CD14-positive monocyte (primary cell): ENCODE data around the gene DPYD. TPM values are rescaled to one million over a fixed set of nuclear protein-coding genes. Genes with fewer than 3 reads are reported as not detected.

ENCODE experiments used
- DNase-seq, 3 donors: peaks; one replicate each; pipeline ENCODE4 v3.0.0-alpha.2; 2011 to 2022
- H2AFZ ChIP-seq: 2 replicates; pipeline ENCODE4 v1.6.0; 2012; ENCODE audit warnings: mild to moderate bottlenecking, low read depth, low read length, inconsistent platforms; ENCODE audit not compliant: insufficient read depth, poor library complexity, severe bottlenecking
- H3K27ac ChIP-seq, 2 donors: 1 replicate in 1 of 2; 2 replicates in 1 of 2; pipeline ENCODE4 v1.5.1; 2012 to 2013; ENCODE audit warnings: low read length in 2 of 2, control low read depth in 1 of 2, inconsistent platforms in 1 of 2, low read depth in 1 of 2, mild to moderate bottlenecking in 1 of 2
- H3K27me3 ChIP-seq, 2 donors: one replicate each; pipeline versions ENCODE4 v1.6.0 to v1.6.1; 2011 to 2013; ENCODE audit warnings: low read length in 2 of 2; ENCODE audit not compliant: control insufficient read depth in 2 of 2, insufficient read depth in 2 of 2
- H3K36me3 ChIP-seq, 2 donors: replicated peaks in 1 of 2; 1 replicate in 1 of 2; 2 replicates in 1 of 2; pipeline versions ENCODE4 v1.5.1 to v1.6.1; 2012 to 2013; ENCODE audit warnings: low read length in 2 of 2, control low read depth in 1 of 2, inconsistent platforms in 1 of 2, mild to moderate bottlenecking in 1 of 2; ENCODE audit not compliant: insufficient read depth in 2 of 2, control insufficient read depth in 1 of 2
- H3K4me1 ChIP-seq, 2 donors: 1 replicate in 1 of 2; 2 replicates in 1 of 2; pipeline versions ENCODE4 v1.5.1 to v1.6.1; 2012 to 2013; ENCODE audit warnings: low read length in 2 of 2, control low read depth in 1 of 2, inconsistent platforms in 1 of 2, mild to moderate bottlenecking in 1 of 2, moderate library complexity in 1 of 2; ENCODE audit not compliant: insufficient read depth in 2 of 2, control insufficient read depth in 1 of 2
- H3K4me2 ChIP-seq: replicated peaks from 2 replicates; pipeline ENCODE3; 2012; ENCODE audit warnings: low read length, moderate library complexity, mild to moderate bottlenecking; ENCODE audit not compliant: poor library complexity, severe bottlenecking; ENCODE audit errors: extremely low read depth
- H3K4me3 ChIP-seq, 3 experiments: fragments of 200-600 bp in 1 of 3; sonication (generic) in 1 of 3; replicated peaks in 1 of 3; 1 replicate in 2 of 3; 2 replicates in 1 of 3; pipeline ENCODE4 v1.5.1; 2011 to 2013; ENCODE audit warnings: low read length in 3 of 3, mild to moderate bottlenecking in 3 of 3, control low read depth in 2 of 3, low read depth in 2 of 3, inconsistent platforms in 1 of 3, moderate library complexity in 1 of 3
- H3K79me2 ChIP-seq: 2 replicates; pipeline ENCODE4 v1.6.0; 2012; ENCODE audit warnings: mild to moderate bottlenecking, control low read depth, inconsistent platforms, low read length, moderate library complexity; ENCODE audit not compliant: insufficient read depth
- H3K9ac ChIP-seq: 2 replicates; pipeline ENCODE4 v1.6.0; 2017; ENCODE audit warnings: low read length, mild to moderate bottlenecking; ENCODE audit not compliant: insufficient read depth, poor library complexity, severe bottlenecking
- H3K9me3 ChIP-seq, 2 donors: replicated peaks in 1 of 2; 1 replicate in 1 of 2; 2 replicates in 1 of 2; pipeline versions ENCODE4 v1.5.1 to v1.6.1; 2012 to 2013; ENCODE audit warnings: low read length in 2 of 2, control low read depth in 1 of 2; ENCODE audit not compliant: control insufficient read depth in 1 of 2, insufficient read depth in 1 of 2
- H4K20me1 ChIP-seq: 2 replicates; pipeline ENCODE4 v1.6.0; 2012; ENCODE audit warnings: mild to moderate bottlenecking, low read length, control low read depth, moderate library complexity; ENCODE audit not compliant: insufficient read depth
- H3K27ac Mint-ChIP-seq, 7 donors: one replicate each; pipeline ENCODE4 v1.8.0; 2020; ENCODE audit warnings: mild to moderate bottlenecking in 7 of 7, mixed read lengths in 7 of 7, moderate library complexity in 6 of 7, inconsistent platforms in 2 of 7
- H3K27me3 Mint-ChIP-seq, 3 donors: one replicate each; pipeline ENCODE4 v1.8.0; 2021 to 2022; ENCODE audit warnings: low read depth in 3 of 3, mild to moderate bottlenecking in 3 of 3, mixed read lengths in 3 of 3, moderate library complexity in 3 of 3, inconsistent platforms in 1 of 3
- H3K36me3 Mint-ChIP-seq, 2 donors: one replicate each; pipeline ENCODE4 v1.8.0; 2020; ENCODE audit warnings: mixed read lengths in 2 of 2, inconsistent platforms in 1 of 2, mild to moderate bottlenecking in 1 of 2
- H3K4me1 Mint-ChIP-seq: one replicate; pipeline ENCODE4 v1.8.0; 2020; ENCODE audit warnings: mild to moderate bottlenecking, mixed read lengths
- H3K4me3 Mint-ChIP-seq, 2 donors: one replicate each; pipeline ENCODE4 v1.8.0; 2020; ENCODE audit warnings: mild to moderate bottlenecking in 2 of 2, mixed read lengths in 2 of 2, moderate library complexity in 1 of 2
- H3K9me3 Mint-ChIP-seq, 7 donors: one replicate each; pipeline ENCODE4 v1.8.0; 2020 to 2022; ENCODE audit warnings: mixed read lengths in 7 of 7, mild to moderate bottlenecking in 6 of 7, moderate library complexity in 6 of 7, inconsistent platforms in 2 of 7
- WGBS: methylation state at CpG from one replicate; pipeline ENCODE4 v1.1.5; 2013; ENCODE audit warnings: missing lambda C conversion rate; ENCODE audit not compliant: insufficient coverage; 5-methylcytosine and 5-hydroxymethylcytosine counted together
- intact Hi-C, 2 donors: fragments of 100-400 bp; cut with micrococcal nuclease; formaldehyde crosslinking; loops; one replicate each; pipeline versions ENCODE4 v1.15.0 to v1.15.1; 2023
- polyA plus RNA-seq, 3 donors: library from polyadenylated mRNA; depleted of rRNA in 1 of 3; unstranded in 2 of 3; stranded (reverse) in 1 of 3; fragments of 300-500 nt in 2 of 3; fragments of >200 nt in 1 of 3; fragmentation: Illumina TruSeq in 2 of 3; gene quantifications; 1 replicate in 2 of 3; 2 replicates in 1 of 3; pipeline ENCODE4 v1.2.3, GENCODE V29; 2012 to 2021
- TF ChIP-seq, protein P1 (sequence below): fragments of 200-600 bp; IDR thresholded peaks from one replicate; pipeline ENCODE4 v1.8.0; 2022; ENCODE audit warnings: antibody characterized with exemption, mild to moderate bottlenecking

The DPYD gene
- polyA plus RNA-seq, 3 donors, result 87.6 to 171 (median 144) TPM

GRCh38 chr1:97078872-97079271 is 842.0 kb downstream of the DPYD start:
- Mint-ChIP-seq H3K27ac (no peak overlapping the region), H3K36me3 (peaks cover 59 to 64% of the 10 kb centered on the region in 2 donors), H3K27me3 (no peaks in the 10 kb centered on the region), H3K9me3 (no peaks in the 10 kb centered on the region), H3K4me3 (no peak overlapping the region), H3K4me1 (no peaks in the 10 kb centered on the region)
- H3K4me3 ChIP-seq, result no peak overlapping the region
- no peaks in the 10 kb centered on the region for H3K27me3 ChIP-seq
- intact Hi-C loops, result no loop called here
- no peaks in the 10 kb centered on the region for H3K4me1 ChIP-seq
- H4K20me1 ChIP-seq, result no peaks in the 10 kb centered on the region
- DNase-seq, result no peak
- no peak overlapping the region for H2AFZ ChIP-seq
- H3K4me2 ChIP-seq, result no peak overlapping the region
- H3K9me3 ChIP-seq, result no peaks in the 10 kb centered on the region
- TF ChIP-seq, protein P1, sequence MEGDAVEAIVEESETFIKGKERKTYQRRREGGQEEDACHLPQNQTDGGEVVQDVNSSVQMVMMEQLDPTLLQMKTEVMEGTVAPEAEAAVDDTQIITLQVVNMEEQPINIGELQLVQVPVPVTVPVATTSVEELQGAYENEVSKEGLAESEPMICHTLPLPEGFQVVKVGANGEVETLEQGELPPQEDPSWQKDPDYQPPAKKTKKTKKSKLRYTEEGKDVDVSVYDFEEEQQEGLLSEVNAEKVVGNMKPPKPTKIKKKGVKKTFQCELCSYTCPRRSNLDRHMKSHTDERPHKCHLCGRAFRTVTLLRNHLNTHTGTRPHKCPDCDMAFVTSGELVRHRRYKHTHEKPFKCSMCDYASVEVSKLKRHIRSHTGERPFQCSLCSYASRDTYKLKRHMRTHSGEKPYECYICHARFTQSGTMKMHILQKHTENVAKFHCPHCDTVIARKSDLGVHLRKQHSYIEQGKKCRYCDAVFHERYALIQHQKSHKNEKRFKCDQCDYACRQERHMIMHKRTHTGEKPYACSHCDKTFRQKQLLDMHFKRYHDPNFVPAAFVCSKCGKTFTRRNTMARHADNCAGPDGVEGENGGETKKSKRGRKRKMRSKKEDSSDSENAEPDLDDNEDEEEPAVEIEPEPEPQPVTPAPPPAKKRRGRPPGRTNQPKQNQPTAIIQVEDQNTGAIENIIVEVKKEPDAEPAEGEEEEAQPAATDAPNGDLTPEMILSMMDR, result no peak
- no peak overlapping the region for H3K27ac ChIP-seq
- WGBS, result 100% methylated on average over 1 of the region's 6 CpGs
- H3K79me2 ChIP-seq, result no peaks in the 10 kb centered on the region
- H3K9ac ChIP-seq, result no peak overlapping the region
- H3K36me3 ChIP-seq, result peaks cover 26 to 87% of the 10 kb centered on the region in 2 donors

DNA sequence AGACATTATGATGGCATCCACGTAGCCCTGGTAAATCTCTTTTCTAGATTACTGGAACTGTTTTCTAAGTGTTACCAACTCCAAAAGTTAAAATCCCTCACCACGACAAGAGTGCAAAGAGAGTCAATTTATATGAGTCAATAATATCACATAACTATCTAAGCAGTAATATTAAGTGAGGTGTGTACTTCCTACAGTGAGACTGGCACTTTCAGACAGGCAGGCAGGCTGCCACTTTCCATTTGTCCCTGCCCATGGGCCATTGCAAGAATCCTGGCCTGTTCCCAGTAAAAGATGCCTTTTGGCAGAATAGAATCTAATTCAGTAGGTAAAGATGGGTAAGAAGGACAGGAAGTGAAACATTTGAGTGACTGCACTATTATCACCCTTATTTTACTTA is 843.6 kb downstream of the DPYD start:
- no peak overlapping the region for H3K4me3 Mint-ChIP-seq
- no peaks in the 10 kb centered on the region for H3K4me1 Mint-ChIP-seq
- no peak for DNase-seq
- TF ChIP-seq, protein P1, result no peak
- H3K4me2 ChIP-seq, result no peak overlapping the region
- no peaks in the 10 kb centered on the region for H3K79me2 ChIP-seq
- no peak overlapping the region for H3K27ac ChIP-seq
- intact Hi-C loops, result no loop called here
- no peaks in the 10 kb centered on the region for H3K4me1 ChIP-seq
- no peaks in the 10 kb centered on the region for H3K9me3 Mint-ChIP-seq
- H3K9me3 ChIP-seq, result no peaks in the 10 kb centered on the region
- H4K20me1 ChIP-seq, result no peaks in the 10 kb centered on the region
- peaks cover 55 to 58% of the 10 kb centered on the region in 2 donors for H3K36me3 Mint-ChIP-seq
- H3K27me3 Mint-ChIP-seq, result no peaks in the 10 kb centered on the region
- H3K27me3 ChIP-seq, result no peaks in the 10 kb centered on the region
- H3K9ac ChIP-seq, result no peak overlapping the region
- H2AFZ ChIP-seq, result no peak overlapping the region
- no CpG with 5 or more reads among the region's 2 CpGs for WGBS
- H3K27ac Mint-ChIP-seq, result no peak overlapping the region
- H3K4me3 ChIP-seq, result no peak overlapping the region
- peaks cover 25 to 75% of the 10 kb centered on the region in 2 donors for H3K36me3 ChIP-seq
